Astrocyte (in vitro differentiated cells and primary cell): ENCODE data around the gene LRRK2.

Source experiments
- CTCF ChIP-seq: IDR thresholded peaks from 2 replicates; pipeline ENCODE4 v1.5.1; 2011; ENCODE audit warnings: low read depth, mild to moderate bottlenecking, inconsistent platforms, low read length, moderate library complexity; ENCODE audit not compliant: insufficient read depth
- EZH2 ChIP-seq: IDR thresholded peaks from 2 replicates; pipeline ENCODE4 v1.6.1; 2012; ENCODE audit warnings: mild to moderate bottlenecking, low read length, inconsistent platforms; ENCODE audit not compliant: insufficient read depth

- TF ChIP-seq CTCF (no peak), EZH2 (no peak)
Measured at GRCh38 chr12:40327535-40327934, 102.7 kb downstream of the LRRK2 start.
